Measurements from ENCODE around the gene DNAH1. TPM values are rescaled to one million over a fixed set of nuclear protein-coding genes. Genes with fewer than 3 reads are reported as not detected.
A peak's percentile ranks its signal among the peaks of the same experiment; 100 is the strongest.

The DNAH1 gene
- total RNA-seq, 4 donors from 2014 or later, result 12.0 to 26.1 (median 15.5) TPM

GRCh38 chr3:52299879-52300611 lies 16.1 kb upstream of the DNAH1 start:
- TF ChIP-seq POLR2A (IDR thresholded peaks at IDR 0.05), result no peak
- TF ChIP-seq EP300 (IDR thresholded peaks at IDR 0.05), result no peak
- TF ChIP-seq CTCF (IDR thresholded peaks at IDR 0.05), result peak in 3 of 5 experiments; percentile 9 to 25 (median 16)
- Histone ChIP-seq H3K36me3 (peaks cover 0 to 25% (median 0%) of the 10 kb centered on the region in 3 donors), H3K4me1 (peaks cover 0 to 30% (median 2%) of the 10 kb centered on the region in 4 donors), H3K4me3 (no peak overlapping the region), H3K27ac (no peak overlapping the region), H3K27me3 (no peaks in the 10 kb centered on the region), H3K9me3 (no peaks in the 10 kb centered on the region)
- no peak for DNase-seq (ENCODE audit: low spot score in 2 of 2)
- WGBS, 2 donors, result 29 to 33% methylated on average over 11 to 14 of the region's 14 CpGs

- H3K4me3 ChIP-seq, result no peak overlapping the region
- H3K36me3 ChIP-seq, result peaks cover 0 to 7% (median 0%) of the 10 kb centered on the region in 3 donors
- DNase-seq (ENCODE audit: low spot score in 2 of 2), result no peak
- no peaks in the 10 kb centered on the region for H3K9me3 ChIP-seq
- no peak overlapping the region for H3K27ac ChIP-seq
- WGBS, 2 donors, result 61 to 66% methylated on average over 12 of the region's 12 CpGs
- H3K27me3 ChIP-seq, result no peaks in the 10 kb centered on the region
- TF ChIP-seq CTCF (IDR thresholded peaks at IDR 0.05) (no peak), EP300 (IDR thresholded peaks at IDR 0.05) (no peak), POLR2A (IDR thresholded peaks at IDR 0.05) (no peak)
- H3K4me1 ChIP-seq, result peaks cover 0 to 29% (median 2%) of the 10 kb centered on the region in 4 donors
Observed at GRCh38 chr3:52302426-52303145, 13.5 kb upstream of the DNAH1 start.

GRCh38 chr3:52303811-52304210 lies 12.3 kb upstream of the DNAH1 start:
- no peak overlapping the region for H3K4me3 ChIP-seq
- H3K27me3 ChIP-seq, result no peaks in the 10 kb centered on the region
- peaks cover 0 to 16% (median 2%) of the 10 kb centered on the region in 4 donors for H3K4me1 ChIP-seq
- no peak for DNase-seq (ENCODE audit: low spot score in 2 of 2)
- H3K9me3 ChIP-seq, result no peaks in the 10 kb centered on the region
- H3K27ac ChIP-seq, result no peak overlapping the region
- 96 to 100% methylated on average over 2 of the region's 2 CpGs for WGBS, 2 donors
- peaks cover 0 to 7% (median 0%) of the 10 kb centered on the region in 3 donors for H3K36me3 ChIP-seq
- no peak for TF ChIP-seq EP300 (IDR thresholded peaks at IDR 0.05)
- no peak for TF ChIP-seq CTCF (IDR thresholded peaks at IDR 0.05)
- no peak for TF ChIP-seq POLR2A (IDR thresholded peaks at IDR 0.05)

- H3K4me1 ChIP-seq, result peaks cover 0 to under 1% (median 0%) of the 10 kb centered on the region in 4 donors
- peaks cover 0 to 22% (median 0%) of the 10 kb centered on the region in 3 donors for H3K36me3 ChIP-seq
- no peak for TF ChIP-seq EP300 (IDR thresholded peaks at IDR 0.05)
- TF ChIP-seq CTCF (IDR thresholded peaks at IDR 0.05), result no peak
- no peak for TF ChIP-seq POLR2A (IDR thresholded peaks at IDR 0.05)
- no peak for DNase-seq (ENCODE audit: low spot score in 2 of 2)
- no peaks in the 10 kb centered on the region for H3K9me3 ChIP-seq
- H3K27me3 ChIP-seq, result no peaks in the 10 kb centered on the region
- WGBS, 2 donors, result 81 to 90% methylated on average over 5 of the region's 5 CpGs
- H3K27ac ChIP-seq, result no peak overlapping the region
- H3K4me3 ChIP-seq, result no peak overlapping the region
Observed at GRCh38 chr3:52305926-52306325, 10.2 kb upstream of the DNAH1 start.

GRCh38 chr3:52306978-52307377 lies 9.1 kb upstream of the DNAH1 start:
- TF ChIP-seq POLR2A (IDR thresholded peaks at IDR 0.05) (no peak), CTCF (IDR thresholded peaks at IDR 0.05) (no peak), EP300 (IDR thresholded peaks at IDR 0.05) (no peak)
- no peak for DNase-seq (ENCODE audit: low spot score in 2 of 2)
- H3K27ac ChIP-seq, result no peak overlapping the region
- WGBS, 2 donors, result 70 to 90% methylated on average over 3 of the region's 4 CpGs
- peaks cover 0 to 22% (median 0%) of the 10 kb centered on the region in 3 donors for H3K36me3 ChIP-seq
- no peaks in the 10 kb centered on the region for H3K9me3 ChIP-seq
- H3K27me3 ChIP-seq, result no peaks in the 10 kb centered on the region
- peaks cover 0 to 9% (median 0%) of the 10 kb centered on the region in 4 donors for H3K4me1 ChIP-seq
- H3K4me3 ChIP-seq, result no peak overlapping the region
